KG1 (cell line): ENCODE measurements around the gene LRRN1.

Experiments
- DNase-seq: peaks from one replicate; lab custom pipeline; 2025; lab: John Stamatoyannopoulos, UW

The LRRN1 gene

GRCh38 chr3:3799173-3800079, at the start of gene LRRN1:
LRRN1 (plus strand) TSS chr3:3799431; CDS start chr3:3844642, 45,211 bp downstream.
- DNase-seq = no peak

- DNase-seq = no peak
Measured at GRCh38 chr3:3753416-3753815, 45.8 kb upstream of the LRRN1 start.

- DNase-seq = no peak
Measured at GRCh38 chr3:3765661-3766060, 33.6 kb upstream of the LRRN1 start.

GRCh38 chr3:3766140-3766539, 33.1 kb upstream of the LRRN1 start:
- DNase-seq = no peak

- no peak for DNase-seq
Measured at GRCh38 chr3:3771094-3771493, 28.1 kb upstream of the LRRN1 start.

GRCh38 chr3:3771567-3771966, 27.7 kb upstream of the LRRN1 start:
- DNase-seq = no peak

GRCh38 chr3:3772338-3772737, 26.9 kb upstream of the LRRN1 start:
- no peak for DNase-seq

GRCh38 chr3:3772920-3773319, 26.3 kb upstream of the LRRN1 start:
- DNase-seq = no peak

- no peak for DNase-seq
Measured at GRCh38 chr3:3776607-3777006, 22.6 kb upstream of the LRRN1 start.

GRCh38 chr3:3778216-3778615, 21.0 kb upstream of the LRRN1 start:
- no peak for DNase-seq

- no peak for DNase-seq
Measured at GRCh38 chr3:3778641-3779270, 20.5 kb upstream of the LRRN1 start.

GRCh38 chr3:3782457-3782856, 16.8 kb upstream of the LRRN1 start:
- no peak for DNase-seq

- no peak for DNase-seq
Measured at GRCh38 chr3:3783210-3783609, 16.0 kb upstream of the LRRN1 start.

GRCh38 chr3:3783696-3784095, 15.5 kb upstream of the LRRN1 start:
- DNase-seq = no peak

GRCh38 chr3:3792391-3792790, 6.8 kb upstream of the LRRN1 start:
- no peak for DNase-seq

- DNase-seq = no peak
Measured at GRCh38 chr3:3798631-3799113, 559 bp upstream of the LRRN1 start.

GRCh38 chr3:3800080-3800455, 837 bp downstream of the LRRN1 start:
- no peak for DNase-seq

GRCh38 chr3:3800685-3801493, 1.7 kb downstream of the LRRN1 start:
- DNase-seq = no peak

GRCh38 chr3:3801494-3801841, 2.2 kb downstream of the LRRN1 start:
- DNase-seq = no peak

- DNase-seq = no peak
Measured at GRCh38 chr3:3802046-3802445, 2.8 kb downstream of the LRRN1 start.

GRCh38 chr3:3804560-3804959, 5.3 kb downstream of the LRRN1 start:
- DNase-seq = no peak

GRCh38 chr3:3806092-3806491, 6.9 kb downstream of the LRRN1 start:
- DNase-seq = no peak

- DNase-seq = no peak
Measured at GRCh38 chr3:3806856-3807255, 7.6 kb downstream of the LRRN1 start.
